ENCODE results near the gene NLN.
A peak's percentile ranks its signal among the peaks of the same experiment; 100 is the strongest.

NLN gene

GRCh38 chr5:65749956-65750355, 28.0 kb downstream of the NLN start:
- no peak for DNase-seq (ENCODE audit: low read depth)
- TF ChIP-seq CTCF (IDR thresholded peaks at IDR 0.05; ENCODE audit: insufficient read depth, low read depth, low read length, missing control alignments): no peak
- no peak overlapping the region for H3K4me3 ChIP-seq (ENCODE audit: low read length)

GRCh38 chr5:65750938-65751337, 28.9 kb downstream of the NLN start:
- no peak for TF ChIP-seq CTCF (IDR thresholded peaks at IDR 0.05; ENCODE audit: insufficient read depth, low read depth, low read length, missing control alignments)
- DNase-seq (ENCODE audit: low read depth): no peak

GRCh38 chr5:65753189-65753588, 31.2 kb downstream of the NLN start:
- no peak for TF ChIP-seq CTCF (IDR thresholded peaks at IDR 0.05; ENCODE audit: insufficient read depth, low read depth, low read length, missing control alignments)
- H3K4me3 ChIP-seq (ENCODE audit: low read length): no peak overlapping the region
- DNase-seq (ENCODE audit: low read depth): no peak

More at GRCh38 chr5:65750938-65751337, 28.9 kb downstream of the NLN start:
- no peak overlapping the region for H3K4me3 ChIP-seq (ENCODE audit: low read length)

- H3K4me3 ChIP-seq (ENCODE audit: low read length): no peak overlapping the region
- no peak for TF ChIP-seq CTCF (IDR thresholded peaks at IDR 0.05; ENCODE audit: insufficient read depth, low read depth, low read length, missing control alignments)
- no peak for DNase-seq (ENCODE audit: low read depth)
Measured at GRCh38 chr5:65758546-65759144, 36.6 kb downstream of the NLN start.

- H3K4me3 ChIP-seq (ENCODE audit: low read length): no peak overlapping the region
- peak; percentile 65 for DNase-seq (ENCODE audit: low read depth)
- TF ChIP-seq CTCF (IDR thresholded peaks at IDR 0.05; ENCODE audit: insufficient read depth, low read depth, low read length, missing control alignments): peak; percentile 56
Measured at GRCh38 chr5:65760504-65761275, 38.7 kb downstream of the NLN start.

- H3K4me3 ChIP-seq (ENCODE audit: low read length): no peak overlapping the region
- no peak for TF ChIP-seq CTCF (IDR thresholded peaks at IDR 0.05; ENCODE audit: insufficient read depth, low read depth, low read length, missing control alignments)
- DNase-seq (ENCODE audit: low read depth): peak; percentile 55
Measured at GRCh38 chr5:65762234-65762633, 40.2 kb downstream of the NLN start.

Data from epithelial cell of esophagus (primary cell).